ENCODE results near the gene JUP. TPM values are rescaled to one million over a fixed set of nuclear protein-coding genes. Genes with fewer than 3 reads are reported as not detected.

Gene JUP
- total and polyA plus RNA-seq, 4 donors, result 39.1 to 56.0 (median 44.2) TPM

GRCh38 chr17:41730479-41730878, 56.0 kb downstream of the JUP start:
- no peaks in the 10 kb centered on the region for H3K9me3 ChIP-seq (ENCODE audit: control insufficient read depth in 4 of 4, low read length in 3 of 4)
- H3K27me3 ChIP-seq (ENCODE audit: control insufficient read depth in 4 of 4, insufficient read depth in 4 of 4, low read length in 3 of 4), result no peaks in the 10 kb centered on the region
- WGBS, result 53% methylated on average over 4 of the region's 4 CpGs
- H3K4me1 ChIP-seq (ENCODE audit: control insufficient read depth in 4 of 4, insufficient read depth in 4 of 4, low read length in 3 of 4), result peaks cover 4 to 16% (median 9%) of the 10 kb centered on the region in 4 donors
- TF ChIP-seq TAF1 (conservative IDR thresholded peaks at IDR 0.05) (no peak), MAX (IDR thresholded peaks at IDR 0.05) (no peak), FOXA1 (IDR thresholded peaks at IDR 0.05) (no peak), ZBTB33 (IDR thresholded peaks at IDR 0.05) (no peak), RAD21 (IDR thresholded peaks at IDR 0.05) (no peak), FOXA2 (IDR thresholded peaks at IDR 0.05) (no peak), JUND (IDR thresholded peaks at IDR 0.05) (no peak), HNF4A (conservative IDR thresholded peaks at IDR 0.05) (no peak), YY1 (IDR thresholded peaks at IDR 0.05) (no peak), GABPA (IDR thresholded peaks at IDR 0.05 in 1 of 2, conservative IDR thresholded peaks at IDR 0.05 in 1 of 2) (no peak), NR2F2 (IDR thresholded peaks at IDR 0.05) (no peak), SP1 (IDR thresholded peaks at IDR 0.05) (no peak)
- no peak for DNase-seq (ENCODE audit: low spot score)
- H3K36me3 ChIP-seq (ENCODE audit: control insufficient read depth in 4 of 4, insufficient read depth in 3 of 4, low read depth in 1 of 4, low read length in 3 of 4), result no peaks in the 10 kb centered on the region
- H3K27ac ChIP-seq (ENCODE audit: low read depth in 1 of 2, low read length in 2 of 2), result no peak overlapping the region
- no peak overlapping the region for H3K4me3 ChIP-seq (ENCODE audit: low read depth in 1 of 3, low read length in 3 of 3)
- no peak overlapping the region for H3K9ac ChIP-seq (ENCODE audit: low read depth in 1 of 2, low read length in 2 of 2)

DNA sequence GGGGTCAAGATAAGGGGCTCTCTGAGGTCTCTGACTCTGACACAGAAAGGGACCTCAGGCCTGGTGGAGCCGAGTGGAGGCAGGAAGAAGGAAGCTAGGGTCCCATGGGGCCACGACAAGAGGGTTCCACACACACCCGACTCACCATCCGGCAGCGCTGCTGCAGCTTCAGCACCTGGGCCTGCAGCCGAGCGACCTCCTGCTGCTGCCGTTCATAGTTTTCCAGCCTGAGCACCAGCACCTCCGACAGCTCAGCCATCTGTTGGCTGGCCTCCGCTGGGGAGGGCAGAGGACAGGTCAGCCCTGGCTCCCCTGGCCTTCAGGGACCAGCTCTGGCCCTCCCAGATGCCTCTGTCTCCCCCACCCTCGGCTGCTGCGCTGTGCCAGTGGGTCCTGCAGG, 58.5 kb downstream of the JUP start:
- H3K27ac ChIP-seq (ENCODE audit: low read depth in 1 of 2, low read length in 2 of 2), result no peak overlapping the region
- 83% methylated on average over 12 of the region's 12 CpGs for WGBS
- H3K4me1 ChIP-seq (ENCODE audit: control insufficient read depth in 4 of 4, insufficient read depth in 4 of 4, low read length in 3 of 4), result no peaks in the 10 kb centered on the region
- H3K9ac ChIP-seq (ENCODE audit: low read depth in 1 of 2, low read length in 2 of 2), result no peak overlapping the region
- H3K4me3 ChIP-seq (ENCODE audit: low read depth in 1 of 3, low read length in 3 of 3), result no peak overlapping the region
- H3K9me3 ChIP-seq (ENCODE audit: control insufficient read depth in 4 of 4, low read length in 3 of 4), result no peaks in the 10 kb centered on the region
- H3K27me3 ChIP-seq (ENCODE audit: control insufficient read depth in 4 of 4, insufficient read depth in 4 of 4, low read length in 3 of 4), result no peaks in the 10 kb centered on the region
- DNase-seq (ENCODE audit: low spot score), result no peak
- TF ChIP-seq TAF1 (conservative IDR thresholded peaks at IDR 0.05), result no peak
- TF ChIP-seq, protein P1, sequence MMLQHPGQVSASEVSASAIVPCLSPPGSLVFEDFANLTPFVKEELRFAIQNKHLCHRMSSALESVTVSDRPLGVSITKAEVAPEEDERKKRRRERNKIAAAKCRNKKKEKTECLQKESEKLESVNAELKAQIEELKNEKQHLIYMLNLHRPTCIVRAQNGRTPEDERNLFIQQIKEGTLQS (IDR thresholded peaks at IDR 0.05), result no peak
- TF ChIP-seq FOXA1 (IDR thresholded peaks at IDR 0.05), result no peak
- no peak for TF ChIP-seq RXRA (IDR thresholded peaks at IDR 0.05)
- TF ChIP-seq HNF4G (IDR thresholded peaks at IDR 0.05), result no peak
- H3K36me3 ChIP-seq (ENCODE audit: control insufficient read depth in 4 of 4, insufficient read depth in 3 of 4, low read depth in 1 of 4, low read length in 3 of 4), result no peaks in the 10 kb centered on the region

DNA sequence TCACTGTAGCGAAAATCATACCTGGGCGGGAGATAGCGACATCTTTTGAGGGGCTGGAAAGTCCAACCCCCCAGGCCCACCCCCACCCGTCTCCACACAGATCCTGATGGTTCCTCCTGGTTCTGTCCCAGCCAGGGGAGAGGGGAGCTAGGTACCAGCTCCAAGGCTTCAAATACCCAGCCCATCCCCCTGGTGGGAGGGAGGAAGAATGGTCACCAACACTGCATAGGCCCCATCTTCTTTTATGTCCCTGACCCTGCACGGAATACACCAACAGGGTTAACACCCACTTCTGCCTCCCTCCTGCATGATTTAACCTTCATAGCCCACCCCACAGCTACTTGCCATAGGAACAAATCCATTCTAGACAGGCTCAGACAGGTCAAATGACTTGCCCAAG, 61.4 kb downstream of the JUP start:
- TF ChIP-seq GABPA (IDR thresholded peaks at IDR 0.05 in 1 of 2, conservative IDR thresholded peaks at IDR 0.05 in 1 of 2), result no peak
- TF ChIP-seq FOXA2 (IDR thresholded peaks at IDR 0.05), result no peak
- TF ChIP-seq REST (IDR thresholded peaks at IDR 0.05), result no peak
- no peak for TF ChIP-seq TAF1 (conservative IDR thresholded peaks at IDR 0.05)
- DNase-seq (ENCODE audit: low spot score), result no peak
- no peaks in the 10 kb centered on the region for H3K27me3 ChIP-seq (ENCODE audit: control insufficient read depth in 4 of 4, insufficient read depth in 4 of 4, low read length in 3 of 4)
- no peak overlapping the region for H3K4me3 ChIP-seq (ENCODE audit: low read depth in 1 of 3, low read length in 3 of 3)
- no peaks in the 10 kb centered on the region for H3K9me3 ChIP-seq (ENCODE audit: control insufficient read depth in 4 of 4, low read length in 3 of 4)
- H3K9ac ChIP-seq (ENCODE audit: low read depth in 1 of 2, low read length in 2 of 2), result no peak overlapping the region
- WGBS, result 92% methylated on average over 5 of the region's 5 CpGs
- no peaks in the 10 kb centered on the region for H3K4me1 ChIP-seq (ENCODE audit: control insufficient read depth in 4 of 4, insufficient read depth in 4 of 4, low read length in 3 of 4)
- H3K36me3 ChIP-seq (ENCODE audit: control insufficient read depth in 4 of 4, insufficient read depth in 3 of 4, low read depth in 1 of 4, low read length in 3 of 4), result no peaks in the 10 kb centered on the region
- no peak overlapping the region for H3K27ac ChIP-seq (ENCODE audit: low read depth in 1 of 2, low read length in 2 of 2)
